Measurements from ENCODE around the gene NIPBL. TPM values are rescaled to one million over a fixed set of nuclear protein-coding genes. Genes with fewer than 3 reads are reported as not detected.

The NIPBL gene
- total RNA-seq, 1 experiment from 2014 or later = 69.5 TPM

GRCh38 chr5:36879274-36880033 lies 2.9 kb downstream of the NIPBL start:
- H3K4me3 ChIP-seq (ENCODE audit: low read depth, low read length, poor library complexity, severe bottlenecking) = peak overlapping the region; percentile 92
- H3K27me3 ChIP-seq (replicated peaks; ENCODE audit: insufficient read depth, low read depth, low read length, poor library complexity) = no peaks in the 10 kb centered on the region
- TF ChIP-seq EZH2 (IDR thresholded peaks at IDR 0.05; ENCODE audit: borderline replicate concordance, low read depth, low read length, poor library complexity, severe bottlenecking) = no peak
- no peak for TF ChIP-seq CTCF (conservative IDR thresholded peaks at IDR 0.05; ENCODE audit: low read depth, low read length)
- no peak for DNase-seq (ENCODE audit: low spot score)
- ChIA-PET POLR2A (ENCODE audit: low non-redundant PET) (no interaction called here), CTCF (interaction anchor here (1.0 kb wide), 1 partner anchor 9 kb away, joined by 3 read pairs; no protein-coding TSS in a partner anchor)
- peaks cover 23% of the 10 kb centered on the region for H3K4me1 ChIP-seq (ENCODE audit: insufficient read depth, low read length, poor library complexity, severe bottlenecking)
- H3K27ac ChIP-seq (ENCODE audit: low read depth, low read length, poor library complexity, severe bottlenecking) = peak overlapping the region; percentile 58
- no peaks in the 10 kb centered on the region for H3K36me3 ChIP-seq (ENCODE audit: insufficient read depth, low read length, poor library complexity, severe bottlenecking)
- BruUV-seq (replicated peaks) = no TSS peak
- intact Hi-C loops (cut with micrococcal nuclease; ENCODE audit: unreplicated experiment) = loop anchor here (5.0 to 10.0 kb wide), 3 partner anchors 68 to 725 kb away; partner anchors contain the start of genes LMBRD2 and SKP2
- no peaks in the 10 kb centered on the region for H3K9me3 ChIP-seq (ENCODE audit: low read depth, low read length, poor library complexity, severe bottlenecking)

GRCh38 chr5:36880761-36881160 lies 4.2 kb downstream of the NIPBL start:
- ChIA-PET POLR2A (ENCODE audit: low non-redundant PET) (interaction anchor here (0.7 kb wide), 1 partner anchor 177 kb away, joined by 5 read pairs; no protein-coding TSS in a partner anchor), CTCF (no interaction called here)
- Histone ChIP-seq H3K27me3 (replicated peaks; ENCODE audit: insufficient read depth, low read depth, low read length, poor library complexity) (no peaks in the 10 kb centered on the region), H3K4me1 (ENCODE audit: insufficient read depth, low read length, poor library complexity, severe bottlenecking) (peaks cover 23% of the 10 kb centered on the region), H3K27ac (ENCODE audit: low read depth, low read length, poor library complexity, severe bottlenecking) (no peak overlapping the region), H3K4me3 (ENCODE audit: low read depth, low read length, poor library complexity, severe bottlenecking) (no peak overlapping the region), H3K36me3 (ENCODE audit: insufficient read depth, low read length, poor library complexity, severe bottlenecking) (peaks cover 2% of the 10 kb centered on the region), H3K9me3 (ENCODE audit: low read depth, low read length, poor library complexity, severe bottlenecking) (no peaks in the 10 kb centered on the region)
- no TSS peak for BruUV-seq (replicated peaks)
- no peak for DNase-seq (ENCODE audit: low spot score)
- intact Hi-C loops (cut with micrococcal nuclease; ENCODE audit: unreplicated experiment) = no loop called here
- no peak for TF ChIP-seq EZH2 (IDR thresholded peaks at IDR 0.05; ENCODE audit: borderline replicate concordance, low read depth, low read length, poor library complexity, severe bottlenecking)
- no peak for TF ChIP-seq CTCF (conservative IDR thresholded peaks at IDR 0.05; ENCODE audit: low read depth, low read length)

- ChIA-PET CTCF (no interaction called here), POLR2A (ENCODE audit: low non-redundant PET) (interaction anchor here (0.7 kb wide), 1 partner anchor 177 kb away, joined by 5 read pairs; no protein-coding TSS in a partner anchor)
- no TSS peak for BruUV-seq (replicated peaks)
Measured at GRCh38 chr5:36881304-36881703, 4.7 kb downstream of the NIPBL start.

More at GRCh38 chr5:36881304-36881703, 4.7 kb downstream of the NIPBL start:
- no peak overlapping the region for H3K4me3 ChIP-seq (ENCODE audit: low read depth, low read length, poor library complexity, severe bottlenecking)
- H3K9me3 ChIP-seq (ENCODE audit: low read depth, low read length, poor library complexity, severe bottlenecking) = no peaks in the 10 kb centered on the region
- peaks cover 3% of the 10 kb centered on the region for H3K36me3 ChIP-seq (ENCODE audit: insufficient read depth, low read length, poor library complexity, severe bottlenecking)
- intact Hi-C loops (cut with micrococcal nuclease; ENCODE audit: unreplicated experiment) = no loop called here
- TF ChIP-seq EZH2 (IDR thresholded peaks at IDR 0.05; ENCODE audit: borderline replicate concordance, low read depth, low read length, poor library complexity, severe bottlenecking) = no peak
- H3K4me1 ChIP-seq (ENCODE audit: insufficient read depth, low read length, poor library complexity, severe bottlenecking) = peaks cover 23% of the 10 kb centered on the region
- no peak overlapping the region for H3K27ac ChIP-seq (ENCODE audit: low read depth, low read length, poor library complexity, severe bottlenecking)
- H3K27me3 ChIP-seq (replicated peaks; ENCODE audit: insufficient read depth, low read depth, low read length, poor library complexity) = no peaks in the 10 kb centered on the region
- DNase-seq (ENCODE audit: low spot score) = no peak
